HUES6 (cell line): ENCODE measurements around the gene LBX1.
A peak's percentile ranks its signal among the peaks of the same experiment; 100 is the strongest.
"Not testable (repeated sequence)": the region's sequence is repeated elsewhere in the genome, so short reads cannot be mapped to it uniquely, and the experiment has no call there.

Experiments used
- H3K27ac ChIP-seq: 2 replicates; pipeline ENCODE4 v1.7.0; 2013; ENCODE audit warnings: low read depth, mild to moderate bottlenecking, low read length, inconsistent platforms
- H3K27me3 ChIP-seq: 2 replicates; pipeline ENCODE4 v1.6.1; 2013; ENCODE audit warnings: low read length; ENCODE audit not compliant: control insufficient read depth, insufficient read depth
- H3K36me3 ChIP-seq: 2 replicates; pipeline ENCODE4 v1.6.1; 2013; ENCODE audit warnings: low read length; ENCODE audit not compliant: control insufficient read depth, insufficient read depth
- H3K4me1 ChIP-seq: 2 replicates; pipeline ENCODE4 v1.6.1; 2013; ENCODE audit warnings: low read length; ENCODE audit not compliant: control insufficient read depth, insufficient read depth
- H3K4me3 ChIP-seq: 2 replicates; pipeline ENCODE4 v1.5.1; 2013; ENCODE audit warnings: low read depth, low read length
- H3K9ac ChIP-seq: one replicate; pipeline ENCODE4 v1.6.1; 2013; ENCODE audit warnings: mild to moderate bottlenecking, low read length
- H3K9me3 ChIP-seq: 2 replicates; pipeline ENCODE4 v1.6.1; 2013; ENCODE audit warnings: low read depth, low read length; ENCODE audit not compliant: control insufficient read depth, insufficient read depth

LBX1 gene

GRCh38 chr10:101217044-101217425 lies 12.2 kb downstream of the LBX1 start:
- Histone ChIP-seq H3K4me3 (peak overlapping the region; percentile 30), H3K36me3 (no peaks in the 10 kb centered on the region), H3K9me3 (no peaks in the 10 kb centered on the region), H3K9ac (no peak overlapping the region), H3K27ac (no peak overlapping the region), H3K4me1 (peaks cover 34% of the 10 kb centered on the region), H3K27me3 (peaks cover 100% of the 10 kb centered on the region)

- Histone ChIP-seq H3K4me1 (peaks cover 34% of the 10 kb centered on the region), H3K9ac (no peak overlapping the region), H3K9me3 (no peaks in the 10 kb centered on the region), H3K36me3 (no peaks in the 10 kb centered on the region), H3K27ac (no peak overlapping the region), H3K27me3 (peaks cover 100% of the 10 kb centered on the region), H3K4me3 (peak overlapping the region; percentile 38)
Measured at GRCh38 chr10:101216207-101217043, 12.8 kb downstream of the LBX1 start.

- H3K4me3 ChIP-seq, result peak overlapping the region; percentile 38; the same call in 1 of the 2 replicates
Measured at GRCh38 chr10:101215397-101216206, 13.7 kb downstream of the LBX1 start.

DNA sequence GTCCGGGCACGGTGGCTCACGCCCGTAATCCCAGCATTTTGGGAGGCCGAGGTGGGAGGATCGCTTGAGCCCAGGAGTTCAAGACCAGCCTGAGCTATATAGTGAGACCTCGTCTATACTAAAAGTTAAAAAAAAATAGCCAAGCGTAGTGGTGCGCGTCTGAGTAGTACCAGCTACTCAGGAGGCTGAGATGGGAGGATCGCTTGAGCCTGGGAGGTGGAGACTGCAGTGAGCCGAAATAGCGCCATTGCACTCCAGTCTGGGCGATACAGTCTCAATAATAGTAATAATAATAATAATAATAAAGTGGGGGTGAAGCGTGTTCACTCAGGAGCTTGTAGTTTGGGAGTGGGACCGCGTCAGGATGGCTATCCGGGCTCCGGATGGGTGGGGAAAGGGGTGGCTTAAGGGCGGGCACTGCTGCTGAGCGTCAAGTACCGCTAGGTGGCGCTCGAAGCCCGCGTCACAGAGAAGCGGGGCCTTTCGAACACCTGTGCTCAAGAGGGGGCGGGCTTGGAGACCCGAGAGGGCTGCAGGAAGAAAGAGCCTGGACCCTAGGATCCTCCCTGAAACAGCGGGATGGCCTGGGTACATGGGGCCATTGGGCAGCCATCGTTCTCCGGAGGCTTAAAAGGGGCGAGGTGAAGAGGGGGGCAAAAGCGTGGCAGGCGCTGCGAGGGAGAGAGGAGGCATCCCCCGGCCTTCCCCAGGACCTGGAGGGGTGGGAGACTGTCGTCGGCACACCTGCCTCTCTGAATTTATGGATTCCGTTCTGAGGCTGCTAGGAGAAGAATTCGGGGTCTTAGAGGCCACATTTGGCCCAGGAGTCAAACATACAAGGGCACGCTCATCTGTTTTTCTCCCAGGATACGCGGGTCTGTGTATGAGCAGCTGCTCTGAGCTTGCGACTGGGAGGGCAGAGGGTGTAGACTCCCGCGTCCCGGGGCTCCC lies 14.5 kb downstream of the LBX1 start:
- H3K9me3 ChIP-seq, result no peaks in the 10 kb centered on the region
- no peaks in the 10 kb centered on the region for H3K36me3 ChIP-seq
- H3K27me3 ChIP-seq, result peaks cover 98% of the 10 kb centered on the region
- no peak overlapping the region for H3K27ac ChIP-seq
- peaks cover 26% of the 10 kb centered on the region for H3K4me1 ChIP-seq
- peak overlapping the region; percentile 50 for H3K4me3 ChIP-seq
- no peak overlapping the region for H3K9ac ChIP-seq

More at GRCh38 chr10:101215397-101216206, 13.7 kb downstream of the LBX1 start:
- H3K9me3 ChIP-seq, result no peaks in the 10 kb centered on the region
- H3K36me3 ChIP-seq, result no peaks in the 10 kb centered on the region
- no peak overlapping the region for H3K9ac ChIP-seq
- H3K4me1 ChIP-seq, result peaks cover 26% of the 10 kb centered on the region
- peaks cover 99% of the 10 kb centered on the region for H3K27me3 ChIP-seq
- H3K27ac ChIP-seq, result no peak overlapping the region

DNA sequence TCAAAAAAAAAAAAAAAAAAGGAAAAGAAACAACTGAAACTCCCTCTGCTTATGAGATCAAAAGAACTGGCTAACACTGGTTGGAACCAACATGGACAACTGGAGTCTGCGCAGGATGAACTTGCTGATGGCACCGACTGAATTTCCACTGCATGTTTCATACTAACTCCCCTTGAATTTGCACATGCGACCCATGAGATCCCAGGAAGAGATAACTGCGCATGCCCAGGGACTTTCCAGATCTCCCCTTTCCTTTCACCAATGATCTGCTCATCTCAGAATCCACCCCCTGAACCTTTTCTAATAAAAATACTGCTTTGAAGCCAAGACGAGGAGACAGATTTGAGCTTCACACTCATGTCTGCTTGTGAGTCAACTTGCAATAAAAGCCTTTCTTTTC lies 20.7 kb downstream of the LBX1 start:
- Histone ChIP-seq H3K27me3 (peaks cover 54% of the 10 kb centered on the region), H3K4me3 (no peak overlapping the region), H3K4me1 (no peaks in the 10 kb centered on the region), H3K27ac (no peak overlapping the region), H3K9ac (no peak overlapping the region), H3K36me3 (no peaks in the 10 kb centered on the region), H3K9me3 (no peaks in the 10 kb centered on the region)

DNA sequence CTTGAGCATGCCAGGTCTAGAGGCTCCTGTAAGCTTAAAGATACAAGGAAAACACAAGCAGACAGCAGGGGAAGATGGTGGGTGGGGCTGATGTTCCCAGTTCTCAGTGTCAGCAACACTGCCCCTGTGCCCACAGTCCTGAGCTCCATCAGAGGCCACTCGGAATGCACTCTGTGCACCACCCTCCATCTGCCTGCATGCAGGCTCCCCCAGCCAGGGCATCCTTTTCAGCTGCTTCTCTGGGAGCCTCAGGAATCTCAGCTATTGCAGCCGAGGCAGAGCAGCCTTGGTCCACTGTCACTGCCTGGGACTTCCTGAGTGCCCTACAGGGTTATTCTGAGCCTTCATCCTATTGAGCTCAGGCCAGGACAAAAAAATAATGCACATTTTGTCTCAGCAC lies 22.2 kb downstream of the LBX1 start:
- Histone ChIP-seq H3K9ac (no peak overlapping the region), H3K27me3 (peaks cover 41% of the 10 kb centered on the region), H3K36me3 (no peaks in the 10 kb centered on the region), H3K4me1 (no peaks in the 10 kb centered on the region), H3K9me3 (no peaks in the 10 kb centered on the region), H3K4me3 (no peak overlapping the region), H3K27ac (no peak overlapping the region)

GRCh38 chr10:101202667-101203066 lies 26.6 kb downstream of the LBX1 start:
- H3K4me3 ChIP-seq, H3K9ac ChIP-seq, H3K36me3 ChIP-seq, H3K27me3 ChIP-seq, H3K9me3 ChIP-seq, H3K4me1 ChIP-seq, H3K27ac ChIP-seq: not testable (repeated sequence)

GRCh38 chr10:101198326-101198977 lies 30.8 kb downstream of the LBX1 start:
- H3K4me1 ChIP-seq, H3K9ac ChIP-seq, H3K9me3 ChIP-seq, H3K27me3 ChIP-seq, H3K36me3 ChIP-seq, H3K27ac ChIP-seq, H3K4me3 ChIP-seq: not testable (repeated sequence)

DNA sequence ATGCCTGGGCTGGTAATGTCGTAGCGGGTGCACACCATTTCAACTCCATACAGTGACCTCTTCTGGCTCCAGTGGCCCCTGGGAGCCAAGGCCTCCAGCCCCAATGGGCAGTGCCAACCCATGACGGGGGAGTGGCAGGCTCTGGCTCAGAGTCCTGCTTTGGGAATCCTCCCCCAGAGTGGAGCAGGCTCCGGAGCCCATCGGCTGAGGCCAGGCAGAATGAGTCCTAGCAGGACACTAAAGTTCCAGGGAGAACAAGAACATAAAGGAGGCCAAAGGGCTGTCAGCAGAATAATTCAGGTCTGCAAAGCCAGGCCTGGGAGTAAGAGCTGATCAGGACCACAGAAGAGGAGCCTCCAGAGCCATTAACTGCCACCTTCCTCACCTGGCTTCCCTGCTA lies 33.3 kb downstream of the LBX1 start:
- H3K4me3 ChIP-seq, result no peak overlapping the region
- H3K27me3 ChIP-seq, result peaks cover 2% of the 10 kb centered on the region; the same call in 1 of the 2 replicates
- peaks cover 6% of the 10 kb centered on the region for H3K4me1 ChIP-seq
- H3K27ac ChIP-seq, result no peak overlapping the region
- H3K9me3 ChIP-seq, result no peaks in the 10 kb centered on the region
- no peak overlapping the region for H3K9ac ChIP-seq
- H3K36me3 ChIP-seq, result no peaks in the 10 kb centered on the region
